HEK293 (cell line): ENCODE data around the gene TAGLN2.

ENCODE experiments used
- FEZF1 ChIP-seq: fragments of 450-650 bp; formaldehyde crosslinking; IDR thresholded peaks from 2 replicates; pipeline ENCODE4 v1.5.1; 2016; ENCODE audit warnings: missing biosample characterization, missing genetic modification characterization
- OSR2 ChIP-seq: fragments of 450-650 bp; formaldehyde crosslinking; IDR thresholded peaks from 2 replicates; pipeline ENCODE4 v1.5.1; 2016; ENCODE audit warnings: missing biosample characterization, missing genetic modification characterization
- SCRT1 ChIP-seq: fragments of 450-650 bp; formaldehyde crosslinking; IDR thresholded peaks from 2 replicates; pipeline ENCODE4 v1.5.1; 2016; ENCODE audit warnings: missing biosample characterization, missing genetic modification characterization, borderline replicate concordance
- SP2 ChIP-seq: fragments of 450-650 bp; formaldehyde crosslinking; IDR thresholded peaks from 2 replicates; pipeline ENCODE4 v1.5.1; 2016; ENCODE audit warnings: missing biosample characterization, missing genetic modification characterization
- YY2 ChIP-seq: fragments of 450-650 bp; formaldehyde crosslinking; IDR thresholded peaks from 2 replicates; pipeline ENCODE4 v1.5.1; 2016; ENCODE audit warnings: missing biosample characterization, missing genetic modification characterization
- ZNF112 ChIP-seq: fragments of 450-650 bp; formaldehyde crosslinking; IDR thresholded peaks from 2 replicates; pipeline ENCODE4 v1.5.0; 2017; ENCODE audit warnings: missing biosample characterization, missing genetic modification characterization
- ZNF114 ChIP-seq: fragments of 450-650 bp; formaldehyde crosslinking; IDR thresholded peaks from 2 replicates; pipeline ENCODE4 v1.5.0; 2017; ENCODE audit warnings: missing biosample characterization, missing genetic modification characterization
- ZNF155 ChIP-seq: fragments of 450-650 bp; formaldehyde crosslinking; IDR thresholded peaks from 2 replicates; pipeline ENCODE4 v1.5.1; 2016; ENCODE audit warnings: missing biosample characterization, missing genetic modification characterization
- ZNF18 ChIP-seq: fragments of 450-650 bp; formaldehyde crosslinking; IDR thresholded peaks from 2 replicates; pipeline ENCODE4 v1.5.1; 2016; ENCODE audit warnings: missing biosample characterization, missing genetic modification characterization
- ZNF223 ChIP-seq: fragments of 450-650 bp; formaldehyde crosslinking; IDR thresholded peaks from 2 replicates; pipeline ENCODE4 v1.5.1; 2016; ENCODE audit warnings: missing biosample characterization, missing genetic modification characterization
- ZNF280D ChIP-seq: fragments of 450-650 bp; formaldehyde crosslinking; IDR thresholded peaks from 2 replicates; pipeline ENCODE4 v1.5.1; 2016; ENCODE audit warnings: missing biosample characterization, missing genetic modification characterization
- ZNF292 ChIP-seq: fragments of 450-650 bp; formaldehyde crosslinking; IDR thresholded peaks from 2 replicates; pipeline ENCODE4 v1.5.1; 2016; ENCODE audit warnings: low read depth, missing biosample characterization, missing genetic modification characterization, borderline replicate concordance
- ZNF423 ChIP-seq: fragments of 450-650 bp; formaldehyde crosslinking; IDR thresholded peaks from 2 replicates; pipeline ENCODE4 v1.5.1; 2016; ENCODE audit warnings: missing biosample characterization, missing genetic modification characterization
- ZNF513 ChIP-seq: fragments of 450-650 bp; IDR thresholded peaks from 2 replicates; pipeline ENCODE4 v1.5.1; 2018; ENCODE audit warnings: missing biosample characterization, missing genetic modification characterization
- ZNF521 ChIP-seq: fragments of 450-650 bp; formaldehyde crosslinking; IDR thresholded peaks from 2 replicates; pipeline ENCODE4 v1.5.1; 2017; ENCODE audit warnings: missing biosample characterization, mild to moderate bottlenecking, missing genetic modification characterization
- ZNF549 ChIP-seq: fragments of 450-650 bp; IDR thresholded peaks from 2 replicates; pipeline ENCODE4 v1.5.1; 2018; ENCODE audit warnings: missing biosample characterization, missing genetic modification characterization, mild to moderate bottlenecking, inconsistent platforms, moderate library complexity
- ZNF585B ChIP-seq: fragments of 450-650 bp; formaldehyde crosslinking; IDR thresholded peaks from 2 replicates; pipeline ENCODE4 v1.5.1; 2016; ENCODE audit warnings: missing biosample characterization, missing genetic modification characterization
- ZNF600 ChIP-seq: fragments of 450-650 bp; formaldehyde crosslinking; IDR thresholded peaks from 2 replicates; pipeline ENCODE4 v1.5.1; 2016; ENCODE audit warnings: missing biosample characterization, missing genetic modification characterization
- ZNF623 ChIP-seq: fragments of 450-650 bp; formaldehyde crosslinking; IDR thresholded peaks from 2 replicates; pipeline ENCODE4 v1.5.1; 2016; ENCODE audit warnings: missing biosample characterization, missing genetic modification characterization
- ZNF670 ChIP-seq: fragments of 450-650 bp; formaldehyde crosslinking; IDR thresholded peaks from 2 replicates; pipeline ENCODE4 v1.5.1; 2016; ENCODE audit warnings: missing biosample characterization, missing genetic modification characterization, low read depth
- ZSCAN23 ChIP-seq: fragments of 450-650 bp; formaldehyde crosslinking; IDR thresholded peaks from 2 replicates; pipeline ENCODE4 v1.5.1; 2016; ENCODE audit warnings: missing biosample characterization, missing genetic modification characterization
- TF ChIP-seq, protein P1 (sequence below): fragments of 450-650 bp; formaldehyde crosslinking; IDR thresholded peaks from 2 replicates; pipeline ENCODE4 v1.5.1; 2016; ENCODE audit warnings: missing biosample characterization, missing genetic modification characterization, low read depth
- TF ChIP-seq, protein P2 (sequence below): fragments of 450-650 bp; formaldehyde crosslinking; IDR thresholded peaks from 2 replicates; pipeline ENCODE4 v1.5.1; 2016; ENCODE audit warnings: missing biosample characterization, missing genetic modification characterization, borderline replicate concordance
- TF ChIP-seq, protein P3 (sequence below): fragments of 450-650 bp; formaldehyde crosslinking; IDR thresholded peaks from 2 replicates; pipeline ENCODE4 v1.5.1; 2016; ENCODE audit warnings: missing biosample characterization, missing genetic modification characterization
- TF ChIP-seq, protein P4 (sequence below): fragments of 450-650 bp; formaldehyde crosslinking; IDR thresholded peaks from 2 replicates; pipeline ENCODE4 v1.5.1; 2017; ENCODE audit warnings: missing biosample characterization, missing genetic modification characterization

Gene TAGLN2

DNA sequence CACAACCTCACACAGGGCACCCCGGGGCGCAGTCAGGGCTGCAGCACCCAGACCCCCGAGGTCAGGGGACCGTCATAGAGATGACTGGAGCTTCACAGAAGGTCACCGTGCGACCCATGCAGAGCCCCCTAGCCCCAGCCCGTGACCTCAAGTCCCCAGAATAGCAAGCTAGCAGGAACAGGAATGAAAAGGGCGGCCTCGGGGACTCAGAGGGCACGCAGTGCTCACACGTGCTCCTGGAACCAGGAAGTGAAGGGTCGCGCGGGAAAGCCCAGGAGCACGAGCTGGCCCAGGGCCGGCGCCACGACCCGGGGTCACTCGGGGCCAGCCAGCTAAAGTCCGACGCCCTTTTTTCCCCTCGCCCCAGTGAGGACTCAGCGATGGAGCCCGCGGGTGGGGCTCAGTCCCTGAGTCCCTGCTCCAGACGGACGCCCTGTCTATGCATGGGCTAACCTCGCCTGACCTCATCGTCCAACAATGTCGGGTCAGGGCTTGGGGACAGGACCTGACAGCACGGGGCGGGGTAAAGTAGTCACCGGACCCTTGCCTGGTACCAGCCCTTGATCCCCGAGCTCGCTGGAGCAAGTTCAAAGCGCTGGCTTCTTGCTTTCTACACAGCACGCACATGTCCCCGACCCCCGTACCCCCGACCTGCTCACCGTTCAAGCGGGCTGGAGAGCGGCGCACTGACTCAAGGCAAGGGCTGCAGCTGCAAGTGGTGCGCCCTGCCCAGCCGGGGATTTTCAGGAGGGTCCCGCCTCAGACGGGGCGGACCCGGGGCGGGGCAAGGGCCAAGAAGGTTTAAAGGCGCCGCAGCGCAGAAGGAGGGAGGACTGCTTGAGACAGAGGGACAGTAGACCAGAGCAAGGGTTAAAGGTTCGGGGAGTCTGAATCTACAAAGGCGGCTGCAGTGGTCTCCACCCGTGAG lies at the start of gene TAGLN2 (continued):
- TF ChIP-seq ZNF513 (tag by site-specific recombination) (no peak), SP2 (tag by site-specific recombination) (peak; percentile 93), ZNF521 (no peak), ZNF600 (no peak), ZNF223 (no peak), ZNF585B (tag by site-specific recombination) (no peak), ZNF623 (no peak), ZNF292 (tag by site-specific recombination) (no peak), SCRT1 (tag by site-specific recombination) (no peak), ZNF112 (tag by site-specific recombination) (no peak), FEZF1 (tag by site-specific recombination) (no peak), ZSCAN23 (tag by site-specific recombination) (0 out of 2 replicates have a peak, but pooled peaks have one; percentile 19), ZNF18 (no peak), YY2 (tag by site-specific recombination) (no peak), OSR2 (no peak), ZNF423 (tag by site-specific recombination) (no peak; the same call in 1 of the 2 replicates), ZNF670 (no peak), ZNF155 (tag by site-specific recombination) (no peak), ZNF114 (tag by site-specific recombination) (no peak), ZNF549 (no peak), ZNF280D (tag by site-specific recombination) (no peak)
- TF ChIP-seq, protein P1, sequence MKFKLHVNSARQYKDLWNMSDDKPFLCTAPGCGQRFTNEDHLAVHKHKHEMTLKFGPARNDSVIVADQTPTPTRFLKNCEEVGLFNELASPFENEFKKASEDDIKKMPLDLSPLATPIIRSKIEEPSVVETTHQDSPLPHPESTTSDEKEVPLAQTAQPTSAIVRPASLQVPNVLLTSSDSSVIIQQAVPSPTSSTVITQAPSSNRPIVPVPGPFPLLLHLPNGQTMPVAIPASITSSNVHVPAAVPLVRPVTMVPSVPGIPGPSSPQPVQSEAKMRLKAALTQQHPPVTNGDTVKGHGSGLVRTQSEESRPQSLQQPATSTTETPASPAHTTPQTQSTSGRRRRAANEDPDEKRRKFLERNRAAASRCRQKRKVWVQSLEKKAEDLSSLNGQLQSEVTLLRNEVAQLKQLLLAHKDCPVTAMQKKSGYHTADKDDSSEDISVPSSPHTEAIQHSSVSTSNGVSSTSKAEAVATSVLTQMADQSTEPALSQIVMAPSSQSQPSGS = no peak
- TF ChIP-seq, protein P2, sequence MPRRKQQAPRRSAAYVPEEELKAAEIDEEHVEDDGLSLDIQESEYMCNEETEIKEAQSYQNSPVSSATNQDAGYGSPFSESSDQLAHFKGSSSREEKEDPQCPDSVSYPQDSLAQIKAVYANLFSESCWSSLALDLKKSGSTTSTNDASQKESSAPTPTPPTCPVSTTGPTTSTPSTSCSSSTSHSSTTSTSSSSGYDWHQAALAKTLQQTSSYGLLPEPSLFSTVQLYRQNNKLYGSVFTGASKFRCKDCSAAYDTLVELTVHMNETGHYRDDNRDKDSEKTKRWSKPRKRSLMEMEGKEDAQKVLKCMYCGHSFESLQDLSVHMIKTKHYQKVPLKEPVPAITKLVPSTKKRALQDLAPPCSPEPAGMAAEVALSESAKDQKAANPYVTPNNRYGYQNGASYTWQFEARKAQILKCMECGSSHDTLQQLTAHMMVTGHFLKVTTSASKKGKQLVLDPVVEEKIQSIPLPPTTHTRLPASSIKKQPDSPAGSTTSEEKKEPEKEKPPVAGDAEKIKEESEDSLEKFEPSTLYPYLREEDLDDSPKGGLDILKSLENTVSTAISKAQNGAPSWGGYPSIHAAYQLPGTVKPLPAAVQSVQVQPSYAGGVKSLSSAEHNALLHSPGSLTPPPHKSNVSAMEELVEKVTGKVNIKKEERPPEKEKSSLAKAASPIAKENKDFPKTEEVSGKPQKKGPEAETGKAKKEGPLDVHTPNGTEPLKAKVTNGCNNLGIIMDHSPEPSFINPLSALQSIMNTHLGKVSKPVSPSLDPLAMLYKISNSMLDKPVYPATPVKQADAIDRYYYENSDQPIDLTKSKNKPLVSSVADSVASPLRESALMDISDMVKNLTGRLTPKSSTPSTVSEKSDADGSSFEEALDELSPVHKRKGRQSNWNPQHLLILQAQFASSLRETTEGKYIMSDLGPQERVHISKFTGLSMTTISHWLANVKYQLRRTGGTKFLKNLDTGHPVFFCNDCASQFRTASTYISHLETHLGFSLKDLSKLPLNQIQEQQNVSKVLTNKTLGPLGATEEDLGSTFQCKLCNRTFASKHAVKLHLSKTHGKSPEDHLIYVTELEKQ (tag by site-specific recombination) = no peak
- TF ChIP-seq, protein P3, sequence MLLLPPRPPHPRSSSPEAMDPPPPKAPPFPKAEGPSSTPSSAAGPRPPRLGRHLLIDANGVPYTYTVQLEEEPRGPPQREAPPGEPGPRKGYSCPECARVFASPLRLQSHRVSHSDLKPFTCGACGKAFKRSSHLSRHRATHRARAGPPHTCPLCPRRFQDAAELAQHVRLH (tag by site-specific recombination) = no peak; the same call in 1 of the 2 replicates
- TF ChIP-seq, protein P4, sequence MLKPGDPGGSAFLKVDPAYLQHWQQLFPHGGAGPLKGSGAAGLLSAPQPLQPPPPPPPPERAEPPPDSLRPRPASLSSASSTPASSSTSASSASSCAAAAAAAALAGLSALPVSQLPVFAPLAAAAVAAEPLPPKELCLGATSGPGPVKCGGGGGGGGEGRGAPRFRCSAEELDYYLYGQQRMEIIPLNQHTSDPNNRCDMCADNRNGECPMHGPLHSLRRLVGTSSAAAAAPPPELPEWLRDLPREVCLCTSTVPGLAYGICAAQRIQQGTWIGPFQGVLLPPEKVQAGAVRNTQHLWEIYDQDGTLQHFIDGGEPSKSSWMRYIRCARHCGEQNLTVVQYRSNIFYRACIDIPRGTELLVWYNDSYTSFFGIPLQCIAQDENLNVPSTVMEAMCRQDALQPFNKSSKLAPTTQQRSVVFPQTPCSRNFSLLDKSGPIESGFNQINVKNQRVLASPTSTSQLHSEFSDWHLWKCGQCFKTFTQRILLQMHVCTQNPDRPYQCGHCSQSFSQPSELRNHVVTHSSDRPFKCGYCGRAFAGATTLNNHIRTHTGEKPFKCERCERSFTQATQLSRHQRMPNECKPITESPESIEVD (tag by site-specific recombination) = no peak
